ENCODE results near the gene CCDC97. TPM values are rescaled to one million over a fixed set of nuclear protein-coding genes. Genes with fewer than 3 reads are reported as not detected.
"Not testable (repeated sequence)": the region's sequence is repeated elsewhere in the genome, so short reads cannot be mapped to it uniquely, and the experiment has no call there.

The CCDC97 gene
- total RNA-seq, 4 donors from 2014 or later, result 13.4 to 30.0 (median 18.5) TPM

DNA sequence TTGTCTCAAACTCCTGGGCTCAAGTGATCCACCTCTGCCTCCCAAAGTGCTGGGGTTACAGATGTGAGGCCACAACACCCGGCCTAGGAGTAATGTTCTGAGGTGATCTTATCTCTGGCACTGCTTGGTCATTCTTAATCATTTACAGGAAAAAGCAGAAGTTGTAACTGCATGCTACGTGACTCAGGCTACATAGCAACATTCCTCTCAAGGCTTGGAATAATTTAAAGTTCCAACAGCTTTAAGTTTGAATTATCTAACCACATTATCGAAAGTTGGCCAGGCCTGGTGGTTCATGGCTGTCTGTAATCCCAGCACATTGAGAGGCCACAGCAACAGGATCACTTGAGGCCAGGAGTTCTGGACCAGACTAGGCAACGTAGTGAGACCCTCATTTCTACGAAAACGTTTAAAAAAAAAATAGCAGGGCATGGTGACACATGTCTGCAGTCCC is 57.9 kb downstream of the CCDC97 start:
- H3K27ac ChIP-seq, result peak overlapping the region; percentile 23
- H3K9me3 ChIP-seq, result no peaks in the 10 kb centered on the region
- H3K27me3 ChIP-seq, result no peaks in the 10 kb centered on the region
- WGBS, result 49% methylated on average over 6 of the region's 6 CpGs
- H3K36me3 ChIP-seq, result no peaks in the 10 kb centered on the region
- no peak overlapping the region for H3K4me3 ChIP-seq
- DNase-seq (ENCODE audit: low spot score in 2 of 2), result no peak
- TF ChIP-seq, protein P1, sequence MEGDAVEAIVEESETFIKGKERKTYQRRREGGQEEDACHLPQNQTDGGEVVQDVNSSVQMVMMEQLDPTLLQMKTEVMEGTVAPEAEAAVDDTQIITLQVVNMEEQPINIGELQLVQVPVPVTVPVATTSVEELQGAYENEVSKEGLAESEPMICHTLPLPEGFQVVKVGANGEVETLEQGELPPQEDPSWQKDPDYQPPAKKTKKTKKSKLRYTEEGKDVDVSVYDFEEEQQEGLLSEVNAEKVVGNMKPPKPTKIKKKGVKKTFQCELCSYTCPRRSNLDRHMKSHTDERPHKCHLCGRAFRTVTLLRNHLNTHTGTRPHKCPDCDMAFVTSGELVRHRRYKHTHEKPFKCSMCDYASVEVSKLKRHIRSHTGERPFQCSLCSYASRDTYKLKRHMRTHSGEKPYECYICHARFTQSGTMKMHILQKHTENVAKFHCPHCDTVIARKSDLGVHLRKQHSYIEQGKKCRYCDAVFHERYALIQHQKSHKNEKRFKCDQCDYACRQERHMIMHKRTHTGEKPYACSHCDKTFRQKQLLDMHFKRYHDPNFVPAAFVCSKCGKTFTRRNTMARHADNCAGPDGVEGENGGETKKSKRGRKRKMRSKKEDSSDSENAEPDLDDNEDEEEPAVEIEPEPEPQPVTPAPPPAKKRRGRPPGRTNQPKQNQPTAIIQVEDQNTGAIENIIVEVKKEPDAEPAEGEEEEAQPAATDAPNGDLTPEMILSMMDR (IDR thresholded peaks at IDR 0.05), result no peak
- no peak for TF ChIP-seq POLR2A (IDR thresholded peaks at IDR 0.05)
- TF ChIP-seq EP300 (IDR thresholded peaks at IDR 0.05), result no peak
- no peak for TF ChIP-seq POLR2AphosphoS5 (IDR thresholded peaks at IDR 0.05)
- H3K4me1 ChIP-seq, result peaks cover 31% of the 10 kb centered on the region

DNA sequence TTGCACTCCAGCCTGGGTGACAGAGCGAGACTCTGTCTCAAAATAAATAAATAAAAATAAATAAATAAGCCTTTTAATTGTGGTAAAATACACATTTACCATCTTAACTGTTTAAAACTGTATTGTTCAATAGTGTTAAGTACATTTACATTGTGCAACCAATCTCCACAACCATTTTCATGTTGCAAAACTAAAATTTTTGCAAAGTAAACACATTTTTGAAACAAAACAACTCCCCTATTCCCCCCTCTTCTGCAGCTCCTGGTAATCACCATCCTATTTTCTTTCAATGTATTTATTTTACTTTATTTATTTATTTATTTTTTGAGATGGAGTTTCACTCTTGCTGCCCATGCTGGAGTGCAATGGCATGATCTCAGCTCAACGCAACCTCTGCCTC is 59.8 kb downstream of the CCDC97 start:
- no peak overlapping the region for H3K4me3 ChIP-seq
- WGBS, result 89% methylated on average over 2 of the region's 2 CpGs
- peaks cover 31% of the 10 kb centered on the region for H3K4me1 ChIP-seq
- H3K36me3 ChIP-seq, result no peaks in the 10 kb centered on the region
- H3K9me3 ChIP-seq, result no peaks in the 10 kb centered on the region
- no peak for DNase-seq (ENCODE audit: low spot score in 2 of 2)
- no peaks in the 10 kb centered on the region for H3K27me3 ChIP-seq
- TF ChIP-seq EP300 (IDR thresholded peaks at IDR 0.05) (no peak), POLR2AphosphoS5 (IDR thresholded peaks at IDR 0.05) (no peak), POLR2A (IDR thresholded peaks at IDR 0.05) (no peak)
- TF ChIP-seq, protein P1 (IDR thresholded peaks at IDR 0.05), result no peak
- H3K27ac ChIP-seq, result no peak overlapping the region

DNA sequence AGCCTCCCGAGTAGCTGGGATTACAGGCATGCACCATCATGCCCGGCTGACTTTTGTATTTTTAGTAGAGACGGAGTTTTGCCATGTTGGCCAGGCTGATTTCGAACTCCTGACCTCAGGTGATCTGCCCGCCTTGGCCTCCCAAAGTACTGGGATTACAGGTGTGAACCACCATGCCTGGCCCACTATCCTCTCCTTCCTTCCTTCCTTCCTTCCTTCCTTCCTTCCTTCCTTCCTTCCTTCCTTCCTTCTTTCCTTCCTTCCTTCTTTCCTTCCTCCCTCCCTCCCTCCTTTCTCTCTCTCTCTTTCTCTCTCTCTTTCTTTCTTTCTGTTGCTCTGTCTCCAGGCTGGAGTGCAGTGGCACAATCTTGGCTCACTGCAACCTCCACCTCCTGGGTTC is 61.1 kb downstream of the CCDC97 start:
- H3K27ac ChIP-seq; H3K36me3 ChIP-seq; DNase-seq (ENCODE audit: low spot score in 2 of 2); H3K27me3 ChIP-seq; H3K4me3 ChIP-seq; H3K9me3 ChIP-seq: not testable (repeated sequence)
- peaks cover 36% of the 10 kb centered on the region for H3K4me1 ChIP-seq
- 71% methylated on average over 5 of the region's 5 CpGs for WGBS

DNA sequence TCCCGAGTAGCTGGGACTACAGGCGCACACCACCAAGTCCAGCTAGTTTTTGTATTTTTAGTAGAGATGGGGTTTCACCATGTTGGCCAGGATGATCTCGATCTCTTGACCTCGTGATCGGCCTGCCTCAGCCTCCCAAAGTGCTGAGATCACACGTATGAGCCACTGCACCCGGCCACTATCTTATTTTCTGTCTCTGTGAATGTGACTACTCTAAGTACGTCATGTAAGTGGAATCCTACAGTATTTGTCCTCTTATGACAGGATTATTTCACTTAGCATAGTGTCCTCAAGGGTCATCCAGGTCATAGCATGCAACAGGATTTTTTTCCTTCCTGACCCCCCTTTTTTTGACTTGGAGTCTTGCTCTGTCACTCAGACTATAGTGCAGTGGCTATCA is 61.6 kb downstream of the CCDC97 start:
- Histone ChIP-seq H3K9me3 (no peaks in the 10 kb centered on the region), H3K27me3 (no peaks in the 10 kb centered on the region), H3K36me3 (no peaks in the 10 kb centered on the region), H3K4me3 (no peak overlapping the region), H3K27ac (no peak overlapping the region), H3K4me1 (peaks cover 38% of the 10 kb centered on the region)
- TF ChIP-seq EP300 (IDR thresholded peaks at IDR 0.05) (no peak), POLR2A (IDR thresholded peaks at IDR 0.05) (no peak), POLR2AphosphoS5 (IDR thresholded peaks at IDR 0.05) (no peak)
- TF ChIP-seq, protein P1 (IDR thresholded peaks at IDR 0.05), result no peak
- no peak for DNase-seq (ENCODE audit: low spot score in 2 of 2)
- WGBS, result 99% methylated on average over 8 of the region's 8 CpGs

DNA sequence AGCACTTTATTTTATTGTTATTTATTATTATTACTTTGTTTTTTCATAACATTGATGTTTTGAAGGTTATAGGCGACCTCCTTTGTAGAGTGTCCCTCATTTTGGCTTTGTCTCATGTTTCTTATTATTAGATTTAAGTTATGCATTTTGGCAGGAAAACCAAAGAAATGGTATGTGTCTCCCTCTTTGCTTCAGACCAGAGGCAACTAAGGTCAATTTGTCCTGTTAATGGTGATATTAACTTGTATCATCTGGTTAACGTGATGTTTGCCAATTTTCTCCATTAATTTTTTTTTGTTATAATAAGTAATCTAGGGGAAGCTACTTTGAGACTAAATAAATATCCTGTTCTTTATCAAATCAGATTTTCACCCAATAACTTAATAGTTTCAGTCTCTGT is 62.5 kb downstream of the CCDC97 start:
- TF ChIP-seq POLR2AphosphoS5 (IDR thresholded peaks at IDR 0.05), result no peak
- no peak for TF ChIP-seq POLR2A (IDR thresholded peaks at IDR 0.05)
- TF ChIP-seq, protein P1 (IDR thresholded peaks at IDR 0.05), result no peak
- TF ChIP-seq EP300 (IDR thresholded peaks at IDR 0.05), result no peak
- Histone ChIP-seq H3K4me1 (peaks cover 46% of the 10 kb centered on the region), H3K4me3 (no peak overlapping the region), H3K36me3 (no peaks in the 10 kb centered on the region), H3K9me3 (no peaks in the 10 kb centered on the region), H3K27ac (no peak overlapping the region), H3K27me3 (no peaks in the 10 kb centered on the region)
- DNase-seq (ENCODE audit: low spot score in 2 of 2), result no peak
- WGBS, result 68% methylated on average over 2 of the region's 2 CpGs

DNA sequence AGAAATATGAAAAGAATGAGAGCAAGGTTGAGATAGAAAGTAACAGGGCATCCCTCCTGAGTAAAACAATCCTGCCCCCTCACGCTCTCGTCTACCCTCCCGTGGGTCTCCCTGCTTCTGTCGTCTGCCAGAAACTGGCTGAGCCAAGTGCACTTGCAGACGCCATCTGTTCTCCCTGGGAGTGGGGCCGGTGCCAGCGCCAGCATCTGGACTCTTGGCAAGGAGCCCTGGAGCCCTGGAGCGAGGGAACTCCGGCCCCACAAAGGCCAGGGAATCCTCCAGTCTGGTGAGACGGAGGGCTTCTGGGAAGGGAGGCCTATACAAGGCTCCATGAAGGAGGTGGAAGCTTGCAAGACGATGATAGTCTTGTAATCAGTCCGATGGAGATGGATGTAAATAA is 64.0 kb downstream of the CCDC97 start:
- no peak overlapping the region for H3K4me3 ChIP-seq
- peak; percentile 82 to 91 for DNase-seq (ENCODE audit: low spot score in 2 of 2)
- H3K36me3 ChIP-seq, result no peaks in the 10 kb centered on the region
- no peak overlapping the region for H3K27ac ChIP-seq
- H3K27me3 ChIP-seq, result no peaks in the 10 kb centered on the region
- H3K4me1 ChIP-seq, result peaks cover 37% of the 10 kb centered on the region
- TF ChIP-seq, protein P1 (IDR thresholded peaks at IDR 0.05), result no peak
- no peak for TF ChIP-seq EP300 (IDR thresholded peaks at IDR 0.05)
- no peak for TF ChIP-seq POLR2A (IDR thresholded peaks at IDR 0.05)
- peak in 1 of 3 donors; percentile 22 for TF ChIP-seq POLR2AphosphoS5 (IDR thresholded peaks at IDR 0.05)
- WGBS, result 10% methylated on average over 12 of the region's 12 CpGs
- no peaks in the 10 kb centered on the region for H3K9me3 ChIP-seq

All from suprapubic skin (tissue), 4 donors.